HG03460 (cell line): ENCODE data around the gene CDPF1.
"Not testable (repeated sequence)": the region's sequence is repeated elsewhere in the genome, so short reads cannot be mapped to it uniquely, and the experiment has no call there.

ENCODE experiments used
- ATAC-seq: cut with Tn5 transposase; IDR thresholded peaks from one replicate; pipeline ENCODE4 v1.9.1; 2021; ENCODE audit not compliant: unreplicated experiment

CDPF1 gene

DNA sequence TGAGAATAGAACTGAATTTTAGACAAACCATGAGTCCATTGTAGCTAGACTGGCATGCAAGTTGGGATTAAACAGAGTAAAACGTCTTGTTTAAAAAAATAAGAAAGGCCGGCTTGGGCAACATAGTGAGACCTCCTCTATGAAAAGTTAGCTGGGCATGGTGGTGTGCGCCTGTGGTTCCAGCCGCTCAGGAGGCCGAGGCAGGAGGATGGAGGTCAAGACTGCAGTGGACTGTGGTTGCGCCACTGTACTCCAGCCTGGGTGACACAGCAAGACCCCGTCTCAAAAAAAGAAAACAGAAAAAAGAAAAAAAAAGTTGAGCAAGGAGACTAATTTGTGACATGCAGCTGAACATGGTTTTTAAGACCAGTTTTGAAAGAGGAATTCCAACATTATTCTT is 23.5 kb downstream of the CDPF1 start:
- ATAC-seq = no peak

DNA sequence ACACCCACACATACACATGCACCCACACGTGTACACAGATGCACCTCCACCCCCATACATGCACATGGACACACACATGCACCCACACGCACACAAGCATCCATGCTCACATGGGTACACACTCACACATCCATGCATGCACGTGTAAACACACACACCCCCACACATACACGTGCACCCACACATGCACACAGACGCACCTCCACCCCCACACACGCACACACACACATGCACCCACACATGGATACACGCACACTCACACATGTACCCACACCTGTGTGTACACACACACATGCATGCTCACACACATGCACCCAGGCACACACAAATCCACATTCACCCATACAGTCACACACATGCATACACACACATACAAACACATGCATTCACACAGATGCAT is 24.5 kb downstream of the CDPF1 start:
- no peak for ATAC-seq

DNA sequence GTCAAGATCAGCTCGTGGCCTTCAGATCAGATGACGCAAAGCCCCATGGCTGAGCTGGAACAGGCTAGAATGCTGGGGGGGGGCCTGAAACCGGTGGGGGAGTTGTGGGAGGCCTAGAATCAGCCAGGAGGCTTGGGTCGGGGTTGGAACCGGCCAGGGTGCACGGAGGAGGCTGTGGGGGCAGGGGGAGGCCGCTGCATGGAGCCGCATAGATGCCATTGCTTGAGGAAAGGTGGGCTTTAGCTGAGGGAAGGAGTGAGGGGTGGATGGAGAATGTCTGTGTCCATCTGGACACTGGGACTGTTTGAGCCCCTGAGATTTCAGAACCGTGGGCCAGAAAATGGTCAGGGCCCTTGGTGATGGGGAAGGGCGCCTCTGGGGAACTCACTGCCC is 25.2 kb downstream of the CDPF1 start:
- ATAC-seq = no peak

- no peak for ATAC-seq
Observed at GRCh38 chr22:46224044-46224897, 25.8 kb downstream of the CDPF1 start.

GRCh38 chr22:46220921-46221320 is 29.2 kb downstream of the CDPF1 start:
- ATAC-seq = no peak

- no peak for ATAC-seq
Observed at GRCh38 chr22:46219636-46220035, 30.5 kb downstream of the CDPF1 start.

DNA sequence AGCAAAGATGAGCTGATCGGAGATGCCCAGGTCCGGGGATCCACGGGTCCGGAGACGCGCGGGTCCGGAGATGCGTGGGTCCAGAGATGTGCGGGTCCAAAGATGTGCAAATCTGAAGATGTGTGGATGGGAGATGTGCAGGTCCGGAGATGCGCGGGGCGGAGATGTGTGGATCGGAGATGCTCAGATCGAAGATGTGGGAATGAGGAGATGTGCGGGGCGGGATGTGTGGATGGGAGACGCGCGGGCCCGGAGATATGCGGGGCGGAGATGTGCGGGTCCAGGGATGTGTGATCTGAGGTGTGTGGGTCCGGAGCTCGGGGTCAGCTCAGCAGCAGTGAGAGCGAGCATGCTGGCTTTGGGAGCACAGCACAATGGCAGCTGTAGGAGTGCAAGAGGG is 35.5 kb downstream of the CDPF1 start:
- no peak for ATAC-seq

DNA sequence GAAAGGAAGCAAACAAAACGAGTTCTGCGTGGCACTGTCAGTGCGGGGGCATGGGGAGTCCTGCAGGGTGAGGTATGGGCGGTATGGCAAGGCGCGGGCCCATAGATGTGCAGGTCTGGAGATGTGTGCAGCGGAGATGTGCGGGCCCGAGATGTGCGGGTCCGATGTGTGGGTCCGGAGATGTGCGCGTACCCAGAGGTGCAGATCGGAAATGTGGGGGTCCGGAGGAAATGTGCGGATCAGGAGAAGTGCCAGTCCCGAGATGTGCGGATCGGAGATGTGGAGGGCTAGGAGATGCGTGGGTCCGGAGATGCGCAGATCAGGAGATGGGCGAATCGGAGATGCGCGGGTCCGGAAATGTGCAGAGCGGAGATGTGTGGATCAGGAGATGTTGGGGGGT is 35.9 kb downstream of the CDPF1 start:
- no peak for ATAC-seq

- no peak for ATAC-seq
Observed at GRCh38 chr22:46213052-46213451, 37.0 kb downstream of the CDPF1 start.

DNA sequence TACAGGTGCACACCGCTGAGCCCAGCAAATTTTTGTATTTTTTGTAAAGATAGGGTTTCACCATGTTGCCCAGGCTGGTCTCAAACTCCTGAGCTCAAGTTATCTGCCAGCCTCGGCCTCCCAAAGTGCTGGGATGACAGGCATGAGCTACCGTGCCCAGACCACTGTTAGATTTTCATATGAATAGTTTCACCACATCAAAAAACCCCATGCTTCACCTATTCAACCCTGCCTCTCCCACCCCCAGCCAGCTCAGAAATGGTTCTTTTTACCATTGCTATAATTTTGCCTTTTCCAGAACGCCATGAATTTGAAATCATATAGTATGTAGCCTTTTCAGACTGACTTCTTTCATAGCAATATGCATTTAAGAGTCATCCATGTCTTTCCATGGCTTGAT is 37.9 kb downstream of the CDPF1 start:
- ATAC-seq = no peak

DNA sequence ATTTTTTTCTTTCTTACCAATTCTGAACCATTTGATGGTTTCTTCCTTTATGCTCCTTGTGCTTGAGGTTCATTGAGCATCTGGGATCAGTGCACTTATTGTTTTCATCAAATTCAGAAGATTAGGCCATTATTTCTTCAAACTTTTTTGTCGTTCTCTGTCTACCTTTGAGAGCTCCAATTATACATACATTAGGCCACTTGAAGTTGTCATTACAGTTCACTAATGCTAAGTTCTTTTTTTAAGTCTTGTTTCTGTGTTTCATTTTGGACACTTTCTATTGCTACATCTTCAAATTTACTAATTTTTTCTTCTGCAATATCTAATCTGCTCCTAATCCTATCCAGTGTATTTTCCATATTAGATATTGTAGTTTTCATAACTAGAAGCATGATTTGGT is 40.8 kb downstream of the CDPF1 start:
- ATAC-seq = no peak

DNA sequence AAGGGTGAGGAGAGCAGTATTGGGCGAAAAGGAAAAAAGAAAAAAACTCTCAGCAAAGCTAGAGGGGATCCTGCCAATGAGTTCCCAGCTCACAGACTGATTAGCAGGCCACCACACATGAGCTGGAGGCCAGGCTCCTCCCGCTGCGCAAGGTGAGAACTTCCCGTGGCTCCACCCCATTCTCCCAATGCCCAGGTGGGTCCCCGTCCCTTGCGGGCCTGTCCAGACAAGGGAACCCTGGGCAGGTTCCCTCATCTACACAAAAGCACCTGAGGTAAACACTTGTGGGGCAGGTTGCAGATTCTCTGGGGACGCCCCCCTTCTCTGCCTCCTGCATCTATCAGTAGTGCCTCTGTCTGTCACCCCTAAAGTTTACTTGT is 46.5 kb downstream of the CDPF1 start:
- ATAC-seq = no peak

DNA sequence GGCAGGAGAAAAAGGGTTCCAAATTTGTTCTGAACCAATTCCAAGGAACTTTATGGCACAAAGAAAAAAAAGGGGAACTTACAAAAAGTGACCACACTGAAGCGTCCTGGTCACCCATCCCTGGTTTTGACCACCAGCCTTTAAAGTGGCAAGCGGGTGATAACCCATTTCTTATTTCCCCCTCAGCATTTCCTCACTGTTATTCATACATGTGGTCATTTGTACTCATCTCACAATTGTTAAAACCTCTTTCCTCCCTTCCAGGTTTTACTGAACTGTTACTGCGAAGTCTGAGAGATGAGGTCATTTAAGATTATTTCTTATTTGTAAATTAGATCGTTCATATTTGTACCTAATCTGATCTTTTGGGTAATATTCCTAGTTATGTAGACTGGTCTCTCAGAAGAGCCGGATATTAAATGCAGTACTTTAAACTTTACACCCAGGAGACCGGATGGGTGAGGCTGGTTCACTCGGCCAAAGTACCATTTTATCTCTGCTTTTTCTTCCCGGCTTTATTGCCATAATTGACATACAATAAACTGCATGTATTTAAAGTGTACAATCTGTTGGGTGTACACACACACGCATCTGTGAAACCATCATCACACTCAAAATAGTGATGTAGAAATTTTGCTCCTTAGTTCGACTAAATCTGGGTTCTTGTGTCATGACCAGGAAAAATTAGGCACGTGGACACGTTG is 47.0 kb downstream of the CDPF1 start:
- no peak for ATAC-seq

DNA sequence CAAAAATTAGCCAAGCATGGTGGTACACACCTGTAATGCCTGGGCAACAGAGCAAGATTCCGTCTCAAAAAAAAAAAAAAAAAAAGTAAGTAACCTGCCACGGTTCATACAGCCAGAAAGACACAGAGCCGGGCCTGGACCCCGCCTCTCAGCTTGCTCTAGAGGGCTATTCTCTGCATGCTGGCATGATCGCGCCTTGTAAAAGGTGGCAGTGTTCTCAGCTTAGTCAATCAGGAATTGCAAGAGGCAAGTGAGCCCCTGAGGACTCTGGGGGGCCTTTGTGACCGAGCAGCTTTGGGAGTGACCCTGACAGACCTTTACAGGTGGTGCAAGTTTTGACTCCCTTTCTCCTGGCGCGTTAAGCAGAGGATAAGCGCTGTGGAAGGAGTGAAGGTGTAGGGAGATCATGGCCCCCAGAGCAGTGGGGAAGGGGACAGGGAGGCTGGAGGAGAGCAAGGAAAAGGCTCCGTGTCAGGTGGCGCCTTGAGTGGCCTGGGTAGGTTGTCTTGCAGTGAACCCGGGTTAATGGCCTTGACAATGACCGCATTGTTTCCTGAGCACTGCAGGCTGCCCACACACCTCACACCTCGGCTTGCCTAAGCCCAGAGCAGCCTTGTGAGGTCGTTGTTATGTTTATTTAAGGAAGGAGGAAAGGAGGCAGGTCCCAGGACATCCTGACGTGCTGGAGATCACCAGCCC is 48.9 kb downstream of the CDPF1 start:
- no peak for ATAC-seq

GRCh38 chr22:46198806-46199205 is 51.3 kb downstream of the CDPF1 start:
- not testable (repeated sequence) for ATAC-seq

DNA sequence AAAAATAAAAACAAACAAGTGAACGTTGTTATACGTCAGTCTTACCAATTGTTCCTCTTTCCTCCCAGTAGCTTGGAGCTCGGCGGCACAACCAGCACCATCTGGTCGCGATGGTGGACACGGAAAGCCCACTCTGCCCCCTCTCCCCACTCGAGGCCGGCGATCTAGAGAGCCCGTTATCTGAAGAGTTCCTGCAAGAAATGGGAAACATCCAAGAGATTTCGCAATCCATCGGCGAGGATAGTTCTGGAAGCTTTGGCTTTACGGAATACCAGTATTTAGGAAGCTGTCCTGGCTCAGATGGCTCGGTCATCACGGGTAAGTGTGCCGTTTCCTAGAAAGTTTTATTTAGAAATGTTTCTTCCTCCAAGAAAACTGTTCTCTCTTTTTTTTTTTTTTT is 51.8 kb downstream of the CDPF1 start:
- ATAC-seq = no peak

DNA sequence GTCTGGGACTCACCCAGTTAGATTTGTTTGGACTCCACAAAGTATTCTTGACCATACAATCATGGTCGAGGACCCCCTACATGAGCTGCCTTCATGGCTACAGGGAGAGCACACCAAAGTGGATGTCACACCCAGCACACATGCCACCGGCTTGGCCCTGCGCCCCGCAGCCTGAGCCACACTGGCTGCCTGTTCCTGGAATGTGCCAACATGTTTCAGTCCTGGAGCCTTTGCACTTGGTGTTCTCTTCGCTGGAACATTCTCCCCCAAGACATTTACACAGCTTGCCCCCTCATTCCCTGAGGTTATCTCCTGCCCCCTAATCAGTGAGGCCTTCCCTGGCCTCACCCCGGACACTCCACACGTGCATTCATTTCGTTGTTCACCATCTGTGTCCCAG is 53.8 kb downstream of the CDPF1 start:
- ATAC-seq = no peak

DNA sequence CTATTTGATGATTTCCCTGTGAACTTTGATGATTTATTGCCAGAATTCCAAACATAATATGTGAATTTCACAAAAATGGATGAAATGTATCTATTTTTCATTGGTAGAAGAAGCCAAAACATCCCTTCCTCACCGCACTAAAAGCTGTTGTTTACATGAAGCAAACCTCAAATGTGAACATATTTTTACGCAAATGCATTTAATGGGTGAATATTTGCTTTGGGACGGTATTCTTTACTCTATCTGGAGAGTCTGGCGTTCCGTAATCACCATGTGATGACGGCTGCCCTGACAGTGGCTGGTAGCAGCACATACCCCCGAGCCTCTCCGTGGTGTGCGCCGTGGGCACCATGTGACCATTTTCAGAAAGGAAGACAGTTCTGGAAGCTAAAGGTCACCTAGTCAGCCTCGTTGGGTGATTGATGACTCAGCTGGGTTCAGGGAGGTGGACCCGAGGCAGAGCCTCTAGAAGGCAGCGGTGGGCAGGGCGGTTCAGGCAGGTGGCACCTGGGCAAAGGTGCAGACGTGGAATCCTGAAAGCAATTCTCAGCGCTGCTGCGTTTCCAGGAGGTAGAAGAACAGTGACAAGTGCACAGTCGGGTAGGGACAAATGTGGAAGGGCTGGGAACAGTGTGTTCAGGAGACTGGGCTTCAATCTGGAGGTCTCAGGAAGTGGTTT is 54.5 kb downstream of the CDPF1 start:
- ATAC-seq = no peak
